Natural killer cell (primary cell): ENCODE data around the gene RNF126. TPM values are rescaled to one million over a fixed set of nuclear protein-coding genes. Genes with fewer than 3 reads are reported as not detected.

Source experiments
- ATAC-seq, 3 donors: fragments of 150-1000 bp in 2 of 3; fragments of 200-7000 bp in 1 of 3; cut with Tn5 transposase; 1 replicate in 1 of 3; 2 replicates in 2 of 3; pipeline ENCODE4 v1.10.0; 2021; ENCODE audit warnings: mild to moderate bottlenecking in 2 of 3, moderate library complexity in 2 of 3
- DNase-seq, 2 donors: peaks; one replicate each; pipeline versions ENCODE4 v3.0.0 to v3.0.0-alpha.2; 2013 to 2021; ENCODE audit warnings: mixed read lengths in 1 of 2
- H3K27ac ChIP-seq: one replicate; pipeline ENCODE4 v1.5.1; 2013; ENCODE audit warnings: mild to moderate bottlenecking, low read length
- H3K27me3 ChIP-seq: one replicate; pipeline ENCODE4 v1.6.1; 2013; ENCODE audit warnings: low read length; ENCODE audit not compliant: control insufficient read depth, insufficient read depth
- H3K36me3 ChIP-seq: one replicate; pipeline ENCODE4 v1.6.1; 2013; ENCODE audit warnings: low read length; ENCODE audit not compliant: control insufficient read depth, insufficient read depth
- H3K4me1 ChIP-seq: one replicate; pipeline ENCODE4 v1.6.1; 2013; ENCODE audit warnings: low read length; ENCODE audit not compliant: control insufficient read depth, insufficient read depth
- H3K4me3 ChIP-seq: one replicate; pipeline ENCODE4 v1.5.1; 2013; ENCODE audit warnings: low read length
- H3K9me3 ChIP-seq: one replicate; pipeline ENCODE4 v1.6.1; 2013; ENCODE audit warnings: low read length; ENCODE audit not compliant: control insufficient read depth, insufficient read depth
- H3K27ac Mint-ChIP-seq, 2 donors: one replicate each; pipeline ENCODE4 v1.8.0; 2022; ENCODE audit warnings: mild to moderate bottlenecking in 2 of 2, mixed read lengths in 2 of 2, moderate library complexity in 1 of 2
- H3K27me3 Mint-ChIP-seq, 2 donors: one replicate each; pipeline ENCODE4 v1.8.0; 2022; ENCODE audit warnings: low read depth in 2 of 2, mixed read lengths in 2 of 2
- H3K36me3 Mint-ChIP-seq: one replicate; pipeline ENCODE4 v1.8.0; 2022; ENCODE audit warnings: mixed read lengths
- H3K4me1 Mint-ChIP-seq, 2 donors: one replicate each; pipeline ENCODE4 v1.8.0; 2022; ENCODE audit warnings: mixed read lengths in 2 of 2
- H3K4me3 Mint-ChIP-seq: one replicate; pipeline ENCODE4 v1.8.0; 2022; ENCODE audit warnings: mild to moderate bottlenecking, moderate library complexity, mixed read lengths
- H3K9me3 Mint-ChIP-seq, 2 donors: one replicate each; pipeline ENCODE4 v1.8.0; 2022; ENCODE audit warnings: mixed read lengths in 2 of 2
- CTCF ChIP-seq: fragments of 200-600 bp; IDR thresholded peaks from one replicate; pipeline ENCODE4 v1.8.0; 2022; ENCODE audit warnings: antibody characterized with exemption
- WGBS: methylation state at CpG from one replicate; pipeline ENCODE4 v1.1.7; 2013; ENCODE audit warnings: missing lambda C conversion rate; ENCODE audit not compliant: insufficient coverage; 5-methylcytosine and 5-hydroxymethylcytosine counted together
- intact Hi-C: fragments of 100-400 bp; cut with micrococcal nuclease; formaldehyde crosslinking; loops from one replicate; pipeline ENCODE4 v1.14.2; 2022
- total RNA-seq, 4 donors: library from RNA; stranded (reverse); fragments of 120-200 nt in 1 of 4; gene quantifications; one replicate each; pipeline versions ENCODE4 v1.2.3 to v1.2.4, GENCODE V29; 2013 to 2022

Gene RNF126
- total RNA-seq, 3 donors from 2014 or later (not counting 1 experiment from before 2014, with no cell fraction given): 119 to 149 (median 146) TPM

- H3K4me3 ChIP-seq: peak overlapping the region; percentile 96
- no peaks in the 10 kb centered on the region for H3K27me3 Mint-ChIP-seq
- intact Hi-C loops: loop anchor here (5.0 kb wide), 4 partner anchors 41 to 149 kb away; partner anchors contain the start of genes BSG and PTBP1
- WGBS: 13% methylated on average over 20 of the region's 20 CpGs
- H3K27me3 ChIP-seq: no peaks in the 10 kb centered on the region
- H3K4me1 Mint-ChIP-seq: peaks cover 52 to 72% of the 10 kb centered on the region in 2 donors
- peak overlapping the region; percentile 99 for H3K27ac ChIP-seq
- H3K36me3 ChIP-seq: peaks cover 22% of the 10 kb centered on the region
- no peaks in the 10 kb centered on the region for H3K9me3 Mint-ChIP-seq
- no peaks in the 10 kb centered on the region for H3K9me3 ChIP-seq
- ATAC-seq: no peak
- H3K36me3 Mint-ChIP-seq: no peaks in the 10 kb centered on the region
- H3K4me3 Mint-ChIP-seq: peak overlapping the region; percentile 96
- peaks cover 81% of the 10 kb centered on the region for H3K4me1 ChIP-seq
- peak in 1 of 2 donors; percentile 36 for DNase-seq
- no peak for TF ChIP-seq CTCF
- H3K27ac Mint-ChIP-seq: peak overlapping the region; percentile 98
Measured at GRCh38 chr19:660793-661426, 2.1 kb downstream of the RNF126 start.

- no peaks in the 10 kb centered on the region for H3K36me3 Mint-ChIP-seq
- Histone ChIP-seq H3K36me3 (peaks cover 28% of the 10 kb centered on the region), H3K4me3 (peak overlapping the region; percentile 14)
Measured at GRCh38 chr19:658916-659839, 3.8 kb downstream of the RNF126 start.

GRCh38 chr19:658059-658839 is 4.8 kb downstream of the RNF126 start:
- H3K4me1 ChIP-seq: peaks cover 85% of the 10 kb centered on the region
- peak overlapping the region; percentile 80 for H3K4me3 Mint-ChIP-seq

More at GRCh38 chr19:658916-659839, 3.8 kb downstream of the RNF126 start:
- no peaks in the 10 kb centered on the region for H3K9me3 Mint-ChIP-seq
- H3K4me3 Mint-ChIP-seq: peak overlapping the region; percentile 96
- H3K27ac Mint-ChIP-seq: peak overlapping the region; percentile 98
- DNase-seq: peak; percentile 75 to 81
- Histone ChIP-seq H3K27me3 (no peaks in the 10 kb centered on the region), H3K4me1 (peaks cover 85% of the 10 kb centered on the region), H3K9me3 (no peaks in the 10 kb centered on the region), H3K27ac (peak overlapping the region; percentile 99)
- peak; percentile 59 to 76 (median 65) for ATAC-seq
- no peak for TF ChIP-seq CTCF
- intact Hi-C loops: no loop called here
- H3K27me3 Mint-ChIP-seq: no peaks in the 10 kb centered on the region
- H3K4me1 Mint-ChIP-seq: peaks cover 59 to 77% of the 10 kb centered on the region in 2 donors
- WGBS: 44% methylated on average over 50 of the region's 50 CpGs

More at GRCh38 chr19:658059-658839, 4.8 kb downstream of the RNF126 start:
- Histone ChIP-seq H3K27ac (peak overlapping the region; percentile 99), H3K36me3 (peaks cover 37% of the 10 kb centered on the region), H3K4me3 (peak overlapping the region; percentile 14), H3K9me3 (no peaks in the 10 kb centered on the region), H3K27me3 (no peaks in the 10 kb centered on the region)
- no peak for TF ChIP-seq CTCF
- DNase-seq (no peak), ATAC-seq (no peak)
- Mint-ChIP-seq H3K9me3 (no peaks in the 10 kb centered on the region), H3K27ac (peak overlapping the region; percentile 98), H3K27me3 (no peaks in the 10 kb centered on the region), H3K4me1 (peaks cover 54 to 69% of the 10 kb centered on the region in 2 donors), H3K36me3 (no peaks in the 10 kb centered on the region)
- intact Hi-C loops: no loop called here
- 66% methylated on average over 33 of the region's 33 CpGs for WGBS
